NCI-H2196 (cell line): ENCODE data around the gene EML6.
"Not testable (repeated sequence)": the region's sequence is repeated elsewhere in the genome, so short reads cannot be mapped to it uniquely, and the experiment has no call there.

ENCODE experiments used
- DNase-seq: peaks from one replicate; lab custom pipeline; 2025; ENCODE audit not compliant: unreplicated experiment; lab: John Stamatoyannopoulos, UW

EML6 gene

GRCh38 chr2:54723131-54723995 lies at the start of gene EML6:
Gene EML6 (plus strand): TSS chr2:54723662. CDS start chr2:54725062, 1,400 bp downstream.
- peak; percentile 86 for DNase-seq

DNA sequence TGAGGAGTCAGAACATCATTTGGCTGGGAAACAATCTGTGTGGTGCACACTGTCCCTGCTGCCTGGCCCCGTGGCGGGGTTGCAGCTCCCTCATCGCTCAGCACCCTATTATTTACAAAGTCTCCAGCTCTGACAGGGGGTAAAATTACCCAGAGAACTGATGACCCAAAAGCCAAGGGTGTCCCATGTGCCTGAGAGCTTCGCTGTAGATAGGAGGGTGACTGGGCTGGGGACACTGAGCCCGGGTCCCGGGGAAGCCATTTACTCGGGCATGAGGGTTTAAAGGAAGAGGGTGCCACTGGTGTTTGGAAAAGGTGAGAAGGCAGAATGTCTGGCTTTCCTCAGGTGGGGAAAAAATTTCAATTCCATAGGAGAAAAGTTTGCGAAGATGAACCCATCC lies 48.2 kb upstream of the EML6 start:
- DNase-seq, result no peak

DNA sequence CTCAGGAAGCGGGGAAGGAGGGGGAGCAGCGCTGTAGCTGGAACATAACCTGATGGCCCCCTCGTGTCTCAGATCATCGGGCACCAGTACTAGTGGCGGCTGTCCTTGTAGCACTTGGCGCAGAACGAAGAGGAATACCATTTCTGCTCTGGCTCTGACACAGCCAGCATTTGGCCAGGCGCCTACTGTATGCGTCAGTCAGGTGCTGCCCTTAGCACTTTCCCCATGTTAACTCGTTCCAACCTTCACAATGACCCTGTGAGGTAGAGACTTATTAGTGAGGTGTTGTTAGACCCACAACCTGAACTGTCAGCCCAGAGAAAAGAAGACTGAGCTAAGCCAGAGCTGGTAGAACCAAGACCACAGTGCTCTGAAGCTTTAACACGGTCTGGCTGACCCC lies 47.7 kb upstream of the EML6 start:
- DNase-seq, result no peak

DNA sequence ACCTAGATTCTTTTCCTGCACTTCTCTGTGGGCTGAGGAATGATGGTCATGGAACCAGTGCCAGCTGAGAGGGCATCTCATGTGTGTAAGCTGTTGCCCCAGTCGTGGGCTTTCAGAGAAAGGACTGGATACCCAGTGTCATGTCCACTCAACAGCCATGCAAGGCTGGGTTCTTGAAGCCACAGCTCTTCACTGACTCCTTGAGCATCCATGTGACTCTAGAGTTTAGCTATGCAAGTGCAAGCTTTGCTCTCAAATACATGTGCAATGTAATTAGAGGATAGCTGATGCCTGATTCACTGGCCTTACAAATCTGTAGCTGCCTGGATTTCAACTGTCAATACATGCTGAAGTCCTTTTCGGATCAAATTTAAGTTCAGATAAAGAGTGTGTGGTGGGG lies 46.8 kb upstream of the EML6 start:
- no peak for DNase-seq

- DNase-seq, result no peak
These were observed 45.8 kb upstream of the EML6 start for GRCh38 chr2:54677476-54678265.

GRCh38 chr2:54678719-54679118 lies 44.7 kb upstream of the EML6 start:
- DNase-seq, result no peak

GRCh38 chr2:54680397-54681041 lies 42.9 kb upstream of the EML6 start:
- DNase-seq, result no peak

- DNase-seq, result no peak
These were observed 42.0 kb upstream of the EML6 start for GRCh38 chr2:54681416-54681815.

GRCh38 chr2:54683596-54683995 lies 39.9 kb upstream of the EML6 start:
- no peak for DNase-seq

- DNase-seq, result no peak
These were observed 38.1 kb upstream of the EML6 start for GRCh38 chr2:54685263-54685775.

DNA sequence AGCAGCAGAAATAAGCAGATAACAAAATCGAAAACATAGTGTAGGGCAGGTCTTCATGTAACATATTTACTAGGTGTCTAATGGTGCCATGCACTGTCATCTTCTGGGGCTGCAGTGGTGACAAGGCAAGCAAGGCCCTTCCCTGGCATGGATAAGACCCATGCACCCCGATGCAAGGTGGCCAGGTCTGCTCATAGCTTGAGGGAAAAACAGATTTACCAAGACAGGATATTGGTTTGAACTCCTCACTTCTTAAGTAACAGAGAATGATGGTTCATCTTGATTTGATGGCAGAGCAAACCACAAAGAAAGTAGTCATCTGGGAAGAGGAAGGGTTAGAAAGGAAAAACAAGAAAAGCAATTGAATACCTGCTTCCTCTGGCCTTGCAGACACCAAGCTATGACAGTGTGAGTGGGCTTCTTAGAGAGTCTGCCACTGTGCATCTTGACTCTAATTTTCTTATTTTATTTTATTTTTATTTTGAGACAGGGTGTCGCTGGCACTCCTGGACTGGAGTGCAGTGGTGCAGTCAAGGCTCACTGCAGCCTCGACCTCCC lies 35.8 kb upstream of the EML6 start:
- no peak for DNase-seq

DNA sequence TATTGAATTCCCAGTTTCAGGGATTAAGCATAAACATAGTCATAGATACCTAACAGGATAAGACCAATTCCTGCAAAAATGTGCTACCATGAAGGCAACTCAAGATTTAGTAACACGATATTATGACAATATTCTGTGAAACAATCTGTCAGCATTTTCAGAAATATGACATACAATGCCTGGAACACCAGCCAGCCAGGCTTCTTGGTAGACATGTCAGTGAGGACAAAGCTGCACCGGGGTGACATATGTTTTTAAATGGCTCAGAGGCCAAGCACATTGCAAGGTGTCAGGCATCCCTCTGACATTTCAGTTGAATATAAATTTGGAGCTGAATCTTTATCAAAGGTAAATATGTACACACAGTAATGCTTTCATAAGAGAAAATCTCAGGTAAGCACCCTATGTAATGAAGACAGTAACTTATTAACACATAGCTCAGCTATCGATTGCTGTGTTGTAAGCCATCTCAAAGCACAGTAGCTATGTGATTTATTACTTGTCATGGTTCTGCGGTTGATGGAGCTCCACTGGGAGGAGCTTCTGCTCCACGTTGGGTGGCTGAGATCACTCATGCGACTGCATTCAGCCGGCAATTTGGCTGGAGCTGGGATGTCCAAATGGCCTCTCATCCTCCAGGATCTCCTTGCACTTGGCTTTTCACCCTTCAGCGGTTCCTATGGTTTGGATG lies 31.9 kb upstream of the EML6 start:
- DNase-seq, result no peak

DNA sequence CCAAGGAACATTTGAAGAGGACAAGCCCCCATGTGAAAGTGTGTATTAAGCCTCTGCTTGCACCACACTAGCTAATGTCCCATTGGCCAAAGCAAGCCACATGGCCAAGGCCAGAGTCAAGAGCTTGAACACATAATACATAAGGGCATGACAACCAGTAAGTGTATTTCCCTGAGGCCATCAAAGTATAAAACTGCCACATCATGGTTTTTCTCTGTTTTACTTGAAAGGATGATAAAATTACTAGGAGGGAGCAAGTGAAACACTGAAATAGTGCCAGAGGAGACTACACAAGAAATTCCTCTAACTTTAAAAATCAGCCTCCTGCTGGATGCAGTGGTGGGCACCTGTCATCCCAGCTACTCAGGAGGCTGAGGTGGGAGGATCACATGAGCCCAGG lies 30.9 kb upstream of the EML6 start:
- no peak for DNase-seq

DNA sequence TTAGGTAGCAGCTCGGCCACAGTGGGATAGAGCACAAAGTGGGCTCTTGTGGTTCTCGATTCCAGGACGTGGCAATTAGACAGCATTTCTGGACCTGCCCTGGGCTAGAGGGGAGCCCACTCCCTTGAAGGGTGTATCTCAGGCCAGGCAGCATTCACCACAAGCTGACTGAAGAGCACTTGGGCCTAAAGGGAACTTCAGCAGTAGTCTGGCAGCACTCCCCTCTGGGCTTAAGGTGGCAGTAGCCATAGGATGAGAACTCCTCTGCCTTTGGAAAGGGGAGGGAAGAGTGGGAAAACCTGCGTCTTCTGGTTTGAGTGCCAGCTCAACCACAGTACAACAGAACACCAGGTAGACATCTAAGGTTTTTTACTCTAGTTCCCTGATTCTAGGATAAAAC lies 28.1 kb upstream of the EML6 start:
- no peak for DNase-seq

- no peak for DNase-seq
These were observed 25.5 kb upstream of the EML6 start for GRCh38 chr2:54697934-54698333.

DNA sequence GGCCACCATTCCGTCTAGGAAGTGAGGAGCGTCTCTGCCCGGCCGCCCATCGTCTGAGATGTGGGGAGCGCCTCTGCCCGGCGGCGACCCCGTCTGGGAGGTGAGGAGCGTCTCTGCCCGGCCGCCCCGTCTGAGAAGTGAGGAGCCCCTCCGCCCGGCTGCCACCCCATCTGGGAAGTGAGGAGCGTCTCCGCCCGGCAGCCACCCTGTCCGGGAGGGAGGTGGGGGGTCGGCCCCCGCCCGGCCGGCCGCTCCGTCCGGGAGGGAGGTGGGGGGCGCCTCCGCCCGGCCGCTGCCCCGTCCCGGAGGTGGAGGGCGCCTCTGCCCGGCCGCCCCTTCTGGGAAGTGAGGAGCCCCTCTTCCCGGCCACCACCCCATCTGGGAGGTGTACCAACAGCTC lies 24.5 kb upstream of the EML6 start:
- DNase-seq, result not testable (repeated sequence)

GRCh38 chr2:54699665-54700064 lies 23.8 kb upstream of the EML6 start:
- DNase-seq, result no peak

DNA sequence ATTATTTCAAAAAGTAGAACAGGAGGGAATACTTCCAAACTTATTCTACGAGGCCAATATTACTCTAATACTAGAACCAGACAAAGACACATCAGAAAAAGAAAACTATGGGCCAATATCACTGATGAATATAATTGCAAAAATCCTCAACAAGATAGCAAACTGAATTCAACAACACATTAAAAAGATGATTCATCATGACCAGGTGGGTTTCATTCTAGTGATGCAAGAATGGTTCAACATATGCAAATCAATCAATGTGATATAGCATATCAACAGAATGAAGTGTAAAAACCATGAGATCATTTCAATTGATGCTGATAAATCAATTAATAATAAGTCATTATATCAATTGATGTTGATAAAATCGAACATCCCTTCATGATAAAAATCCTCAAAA lies 22.4 kb upstream of the EML6 start:
- DNase-seq, result no peak

DNA sequence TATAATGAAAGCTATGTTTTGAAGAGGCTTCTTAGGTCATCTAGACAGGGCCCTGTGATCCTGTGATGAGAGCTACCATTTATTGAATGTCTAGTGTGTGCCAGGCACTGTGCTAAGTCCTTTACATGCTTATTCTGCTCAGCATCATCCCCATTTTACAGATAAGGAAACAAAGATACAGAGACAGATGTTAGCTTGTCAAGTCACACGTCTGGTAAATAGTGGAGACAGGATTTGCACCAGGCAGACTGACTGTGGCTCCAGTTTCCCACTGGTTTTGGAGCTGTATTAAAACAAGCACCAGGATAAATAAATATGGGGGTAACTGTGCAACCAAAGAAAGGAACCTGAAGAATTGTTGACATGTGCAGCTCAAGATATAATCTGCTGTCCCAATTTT lies 19.2 kb upstream of the EML6 start:
- no peak for DNase-seq

DNA sequence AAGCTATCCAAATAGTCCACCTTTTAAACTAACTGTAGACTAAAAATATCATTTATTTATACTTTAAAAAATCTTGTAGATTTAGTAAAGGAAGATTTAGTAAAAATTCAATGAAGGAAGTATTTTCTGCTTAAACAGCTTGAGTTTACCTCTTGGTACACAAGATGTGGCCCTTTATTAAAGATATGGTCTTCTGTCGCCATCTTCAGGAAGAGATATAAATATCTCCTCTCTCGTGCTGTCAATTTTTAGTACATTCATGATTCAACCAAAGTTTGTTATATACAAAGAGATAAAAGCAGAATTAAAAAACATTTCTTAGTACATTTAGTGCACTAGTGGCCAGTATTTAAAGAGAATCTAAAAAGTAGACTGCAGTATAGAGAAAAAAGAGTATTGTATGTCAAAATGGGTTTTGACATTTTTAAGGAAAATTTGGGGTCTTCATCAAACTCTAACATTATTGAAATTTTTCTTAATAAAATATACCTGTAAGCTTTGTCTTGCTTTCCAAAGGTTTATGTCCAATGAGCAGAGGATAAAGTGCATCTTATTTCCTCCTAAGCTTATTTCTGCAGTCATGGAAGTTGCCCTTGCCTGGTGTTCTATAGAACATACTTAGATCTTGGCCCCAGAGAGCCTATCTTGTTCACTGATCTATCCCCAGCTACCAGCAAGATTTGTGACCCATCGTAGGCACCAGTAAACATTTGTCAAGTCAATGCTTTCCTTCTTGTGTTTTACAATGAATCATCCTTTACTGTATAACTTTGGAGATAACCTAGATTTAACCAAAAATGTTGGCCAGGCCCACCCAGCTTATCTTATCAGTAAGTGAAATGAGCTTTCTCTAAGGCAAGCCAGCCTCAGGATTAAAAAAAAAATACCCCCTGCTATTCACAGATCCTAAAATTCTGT lies 18.5 kb upstream of the EML6 start:
- DNase-seq, result peak; percentile 35
